ENCODE data around the gene ZNF575. TPM values are rescaled to one million over a fixed set of nuclear protein-coding genes. Genes with fewer than 3 reads are reported as not detected.
A peak's percentile ranks its signal among the peaks of the same experiment; 100 is the strongest.

ZNF575 gene
- total RNA-seq, 1 experiment from 2014 or later, result 2.8 TPM

- intact Hi-C loops (cut with micrococcal nuclease; ENCODE audit: unreplicated experiment), result loop anchor here (2.0 to 10.0 kb wide), 2 partner anchors 63 to 131 kb away; partner anchors contain the start of genes IRGQ and ZNF576
- POLR2A ChIA-PET (ENCODE audit: low non-redundant PET), result interaction anchor here (0.7 kb wide), 1 partner anchor 62 kb away, joined by 4 read pairs; the partner anchor contains the start of gene IRGQ
Observed at GRCh38 chr19:43533546-43534304, 737 bp downstream of the ZNF575 start.

GRCh38 chr19:43534305-43534815 lies 1.4 kb downstream of the ZNF575 start:
- intact Hi-C loops (cut with micrococcal nuclease; ENCODE audit: unreplicated experiment), result loop anchor here (10.0 kb wide), 1 partner anchor 130 kb away; no protein-coding TSS in a partner anchor
- ChIA-PET CTCF (interaction anchor here (0.5 to 2.4 kb wide), 6 partner anchors 15 to 89 kb away, joined by 3 to 15 read pairs (median 4); no protein-coding TSS in a partner anchor), POLR2A (ENCODE audit: low non-redundant PET) (interaction anchor here (0.6 to 0.7 kb wide), 2 partner anchors 53 to 61 kb away, joined by 4 to 12 read pairs; partner anchors contain the start of gene IRGQ)
- H3K4me1 ChIP-seq (ENCODE audit: insufficient read depth, low read length, poor library complexity, severe bottlenecking), result peaks cover 13% of the 10 kb centered on the region
- no peaks in the 10 kb centered on the region for H3K27me3 ChIP-seq (replicated peaks; ENCODE audit: insufficient read depth, low read depth, low read length, poor library complexity)
- peaks cover 14% of the 10 kb centered on the region for H3K36me3 ChIP-seq (ENCODE audit: insufficient read depth, low read length, poor library complexity, severe bottlenecking)
- peak overlapping the region; percentile 31 for H3K4me3 ChIP-seq (ENCODE audit: low read depth, low read length, poor library complexity, severe bottlenecking)
- no TSS peak for BruUV-seq (replicated peaks)
- TF ChIP-seq CTCF (conservative IDR thresholded peaks at IDR 0.05; ENCODE audit: low read depth, low read length) (no peak), EZH2 (IDR thresholded peaks at IDR 0.05; ENCODE audit: borderline replicate concordance, low read depth, low read length, poor library complexity, severe bottlenecking) (no peak)
- no peak overlapping the region for H3K27ac ChIP-seq (ENCODE audit: low read depth, low read length, poor library complexity, severe bottlenecking)
- DNase-seq (ENCODE audit: low spot score), result no peak
- H3K9me3 ChIP-seq (ENCODE audit: low read depth, low read length, poor library complexity, severe bottlenecking), result peaks cover 5% of the 10 kb centered on the region

More at GRCh38 chr19:43533546-43534304, 737 bp downstream of the ZNF575 start:
- Histone ChIP-seq H3K9me3 (ENCODE audit: low read depth, low read length, poor library complexity, severe bottlenecking) (peaks cover 1% of the 10 kb centered on the region), H3K27me3 (replicated peaks; ENCODE audit: insufficient read depth, low read depth, low read length, poor library complexity) (no peaks in the 10 kb centered on the region), H3K4me3 (ENCODE audit: low read depth, low read length, poor library complexity, severe bottlenecking) (peak overlapping the region; percentile 63), H3K27ac (ENCODE audit: low read depth, low read length, poor library complexity, severe bottlenecking) (peak overlapping the region; percentile 86), H3K36me3 (ENCODE audit: insufficient read depth, low read length, poor library complexity, severe bottlenecking) (peaks cover 8% of the 10 kb centered on the region), H3K4me1 (ENCODE audit: insufficient read depth, low read length, poor library complexity, severe bottlenecking) (peaks cover 13% of the 10 kb centered on the region)
- DNase-seq (ENCODE audit: low spot score), result peak; percentile 100
- CTCF ChIA-PET, result interaction anchor here (0.5 to 1.7 kb wide), 4 partner anchors 14 to 88 kb away, joined by 3 to 7 read pairs (median 4); no protein-coding TSS in a partner anchor
- no TSS peak for BruUV-seq (replicated peaks)
- TF ChIP-seq CTCF (conservative IDR thresholded peaks at IDR 0.05; ENCODE audit: low read depth, low read length) (no peak), EZH2 (IDR thresholded peaks at IDR 0.05; ENCODE audit: borderline replicate concordance, low read depth, low read length, poor library complexity, severe bottlenecking) (no peak)

- no TSS peak for BruUV-seq (replicated peaks)
- Histone ChIP-seq H3K27ac (ENCODE audit: low read depth, low read length, poor library complexity, severe bottlenecking) (no peak overlapping the region), H3K4me1 (ENCODE audit: insufficient read depth, low read length, poor library complexity, severe bottlenecking) (peaks cover 13% of the 10 kb centered on the region), H3K36me3 (ENCODE audit: insufficient read depth, low read length, poor library complexity, severe bottlenecking) (peaks cover 20% of the 10 kb centered on the region), H3K4me3 (ENCODE audit: low read depth, low read length, poor library complexity, severe bottlenecking) (no peak overlapping the region), H3K27me3 (replicated peaks; ENCODE audit: insufficient read depth, low read depth, low read length, poor library complexity) (no peaks in the 10 kb centered on the region), H3K9me3 (ENCODE audit: low read depth, low read length, poor library complexity, severe bottlenecking) (peaks cover 5% of the 10 kb centered on the region)
- peak; percentile 56 for DNase-seq (ENCODE audit: low spot score)
- ChIA-PET CTCF (interaction anchor here (0.9 to 2.4 kb wide), 3 partner anchors 16 to 59 kb away, joined by 3 to 15 read pairs (median 4); no protein-coding TSS in a partner anchor), POLR2A (ENCODE audit: low non-redundant PET) (interaction anchor here (0.6 kb wide), 1 partner anchor 52 kb away, joined by 12 read pairs; no protein-coding TSS in a partner anchor)
- TF ChIP-seq CTCF (conservative IDR thresholded peaks at IDR 0.05; ENCODE audit: low read depth, low read length) (peak; percentile 60), EZH2 (IDR thresholded peaks at IDR 0.05; ENCODE audit: borderline replicate concordance, low read depth, low read length, poor library complexity, severe bottlenecking) (no peak)
- intact Hi-C loops (cut with micrococcal nuclease; ENCODE audit: unreplicated experiment), result loop anchor here (10.0 kb wide), 1 partner anchor 130 kb away; no protein-coding TSS in a partner anchor
Observed at GRCh38 chr19:43534816-43535761, 2.1 kb downstream of the ZNF575 start.
